GM21447 (cell line): Measurements from ENCODE around the gene MEP1A.

Experiments used
- ATAC-seq: cut with Tn5 transposase; IDR thresholded peaks from one replicate; pipeline ENCODE4 v1.9.1; 2021; ENCODE audit not compliant: unreplicated experiment

The MEP1A gene

GRCh38 chr6:46776070-46776712 is 17.0 kb upstream of the MEP1A start:
- ATAC-seq: no peak

- ATAC-seq: no peak
These were observed 15.5 kb upstream of the MEP1A start for GRCh38 chr6:46777476-46778346.

- no peak for ATAC-seq
These were observed 11.5 kb upstream of the MEP1A start for GRCh38 chr6:46781478-46782378.

- no peak for ATAC-seq
These were observed 8.7 kb upstream of the MEP1A start for GRCh38 chr6:46784535-46784934.

- no peak for ATAC-seq
These were observed 5.2 kb upstream of the MEP1A start for GRCh38 chr6:46787871-46788540.

GRCh38 chr6:46788791-46789190 is 4.4 kb upstream of the MEP1A start:
- ATAC-seq: no peak

- ATAC-seq: no peak
These were observed 3.5 kb upstream of the MEP1A start for GRCh38 chr6:46789434-46790354.

GRCh38 chr6:46790355-46790874 is 2.8 kb upstream of the MEP1A start:
- no peak for ATAC-seq

- no peak for ATAC-seq
These were observed 554 bp upstream of the MEP1A start for GRCh38 chr6:46792635-46793034.

GRCh38 chr6:46794068-46794467 is 879 bp downstream of the MEP1A start:
- no peak for ATAC-seq

GRCh38 chr6:46795816-46796215 is 2.6 kb downstream of the MEP1A start:
- no peak for ATAC-seq

- ATAC-seq: no peak
These were observed 3.8 kb downstream of the MEP1A start for GRCh38 chr6:46796848-46797580.

GRCh38 chr6:46799657-46800056 is 6.5 kb downstream of the MEP1A start:
- ATAC-seq: no peak

GRCh38 chr6:46808806-46809205 is 15.6 kb downstream of the MEP1A start:
- no peak for ATAC-seq

- ATAC-seq: no peak
These were observed 21.9 kb downstream of the MEP1A start for GRCh38 chr6:46815130-46815529.

- ATAC-seq: no peak
These were observed 23.4 kb downstream of the MEP1A start for GRCh38 chr6:46816626-46817025.

- ATAC-seq: no peak
These were observed 26.4 kb downstream of the MEP1A start for GRCh38 chr6:46819561-46819960.

GRCh38 chr6:46821458-46821881 is 28.3 kb downstream of the MEP1A start:
- ATAC-seq: no peak

- no peak for ATAC-seq
These were observed 35.8 kb downstream of the MEP1A start for GRCh38 chr6:46828939-46829338.
